LNCAP (cell line): ENCODE results near the gene UTP4.

Experiments
- TF ChIP-seq, protein P1 (sequence below): fragments of 450-650 bp; IDR thresholded peaks from 2 replicates; pipeline ENCODE4 v1.5.1; 2017; ENCODE audit warnings: mild to moderate bottlenecking

UTP4 gene

DNA sequence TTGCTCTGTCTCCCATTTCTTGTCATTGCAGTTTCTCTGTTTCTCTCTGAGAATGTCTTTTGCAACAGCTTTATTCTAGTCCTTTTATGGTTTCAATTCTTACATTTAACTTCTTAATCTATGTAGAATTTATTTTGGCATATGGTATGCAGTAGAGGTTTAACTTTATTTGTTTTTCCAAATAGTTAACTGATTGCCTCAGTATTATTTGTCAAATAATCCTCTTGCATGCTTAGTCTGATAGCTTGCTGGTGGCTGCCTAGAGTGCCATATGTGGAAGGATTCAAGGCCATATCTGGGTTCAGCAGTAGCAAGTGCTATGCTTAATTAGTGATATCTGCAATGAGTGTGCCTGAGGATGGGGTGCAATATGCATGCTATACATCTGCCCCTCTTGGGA, 61.4 kb downstream of the UTP4 start:
- TF ChIP-seq, protein P1, sequence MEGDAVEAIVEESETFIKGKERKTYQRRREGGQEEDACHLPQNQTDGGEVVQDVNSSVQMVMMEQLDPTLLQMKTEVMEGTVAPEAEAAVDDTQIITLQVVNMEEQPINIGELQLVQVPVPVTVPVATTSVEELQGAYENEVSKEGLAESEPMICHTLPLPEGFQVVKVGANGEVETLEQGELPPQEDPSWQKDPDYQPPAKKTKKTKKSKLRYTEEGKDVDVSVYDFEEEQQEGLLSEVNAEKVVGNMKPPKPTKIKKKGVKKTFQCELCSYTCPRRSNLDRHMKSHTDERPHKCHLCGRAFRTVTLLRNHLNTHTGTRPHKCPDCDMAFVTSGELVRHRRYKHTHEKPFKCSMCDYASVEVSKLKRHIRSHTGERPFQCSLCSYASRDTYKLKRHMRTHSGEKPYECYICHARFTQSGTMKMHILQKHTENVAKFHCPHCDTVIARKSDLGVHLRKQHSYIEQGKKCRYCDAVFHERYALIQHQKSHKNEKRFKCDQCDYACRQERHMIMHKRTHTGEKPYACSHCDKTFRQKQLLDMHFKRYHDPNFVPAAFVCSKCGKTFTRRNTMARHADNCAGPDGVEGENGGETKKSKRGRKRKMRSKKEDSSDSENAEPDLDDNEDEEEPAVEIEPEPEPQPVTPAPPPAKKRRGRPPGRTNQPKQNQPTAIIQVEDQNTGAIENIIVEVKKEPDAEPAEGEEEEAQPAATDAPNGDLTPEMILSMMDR = no peak

DNA sequence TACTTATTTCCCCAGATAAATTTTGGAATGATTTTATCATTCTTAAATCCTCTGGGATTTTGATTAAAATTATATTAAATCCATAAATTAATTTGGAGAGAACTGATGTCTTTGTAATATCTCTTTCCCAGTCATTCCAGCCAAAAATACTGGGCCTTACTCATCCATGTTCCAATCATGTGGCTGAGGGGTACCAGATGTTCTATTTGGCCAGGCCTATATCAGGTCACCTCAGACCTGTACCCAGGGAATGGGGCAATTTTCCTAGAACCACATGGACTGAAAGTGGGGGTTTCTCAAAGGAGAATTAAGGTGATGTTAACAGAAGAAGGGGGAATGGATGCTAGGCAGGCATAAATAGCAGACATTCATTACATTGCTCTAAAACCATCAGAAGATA, 62.0 kb downstream of the UTP4 start:
- TF ChIP-seq, protein P1 = no peak

DNA sequence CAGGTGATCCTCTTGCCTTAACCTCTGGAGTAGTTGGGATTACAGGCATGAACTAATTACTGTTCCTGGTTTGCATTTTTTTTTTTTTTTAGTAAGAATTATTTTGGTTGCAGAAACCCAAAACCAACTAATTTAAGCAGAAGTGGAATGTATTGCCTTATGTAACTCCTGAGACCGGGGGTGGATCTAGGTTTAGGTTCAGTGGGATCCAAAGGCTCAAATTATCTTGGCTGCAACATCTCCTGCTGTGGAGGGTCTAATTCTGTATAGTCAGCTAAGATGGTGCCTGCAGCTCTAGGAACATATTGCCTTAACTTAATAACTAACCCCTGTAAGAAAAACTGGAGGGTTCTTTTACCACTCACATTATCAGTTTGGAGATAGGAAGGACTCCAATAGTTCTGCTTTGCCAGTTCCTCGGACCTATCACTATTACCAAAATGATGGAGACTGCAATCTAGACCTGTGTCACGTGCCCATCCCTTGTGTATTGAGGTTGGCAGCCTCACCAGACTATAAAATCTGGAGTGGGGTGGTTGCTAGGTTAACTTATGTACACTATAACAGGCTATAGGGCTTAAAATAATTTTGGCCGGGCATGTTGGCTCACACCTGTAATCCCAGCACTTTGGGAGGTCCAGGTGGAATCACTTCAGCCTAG, 63.0 kb downstream of the UTP4 start:
- TF ChIP-seq, protein P1 = no peak

DNA sequence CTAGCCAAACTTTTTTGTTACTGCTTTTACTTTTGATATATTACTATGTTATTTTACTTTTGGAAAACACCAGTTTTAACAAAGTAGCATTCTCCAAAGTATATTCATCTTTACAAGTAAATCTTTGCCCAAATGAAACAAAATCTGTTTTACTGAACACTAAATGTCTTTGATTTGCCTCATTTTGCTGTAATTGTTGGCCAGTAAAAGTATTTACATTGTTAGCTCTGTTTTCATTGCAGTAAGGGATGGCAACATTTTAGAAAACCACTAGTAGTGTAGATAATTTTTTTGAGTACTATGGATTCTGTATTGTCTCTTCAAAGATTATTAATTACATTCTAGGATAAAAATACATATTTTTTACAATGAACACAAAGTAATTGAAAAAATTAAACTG, 65.1 kb downstream of the UTP4 start:
- TF ChIP-seq, protein P1 = no peak

DNA sequence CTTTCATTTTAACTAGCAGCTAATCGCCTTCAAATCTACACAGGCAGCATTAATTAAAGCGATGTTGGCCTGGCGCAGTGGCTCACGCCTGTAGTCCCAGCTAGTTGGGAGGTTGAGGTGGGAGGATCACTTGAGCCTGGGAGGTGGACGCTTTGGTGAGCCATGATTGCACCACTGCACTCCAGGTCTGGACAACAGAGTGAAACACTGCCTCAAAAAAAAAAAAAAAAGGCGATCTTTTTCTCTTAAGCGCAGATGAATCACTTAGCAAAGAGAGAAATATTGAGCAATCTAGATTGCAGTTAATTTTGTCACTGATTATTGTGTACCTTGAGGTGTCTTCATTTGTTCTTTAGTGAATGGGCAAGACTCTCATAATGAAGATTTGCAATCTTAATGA, 66.9 kb downstream of the UTP4 start:
- TF ChIP-seq, protein P1 = no peak

DNA sequence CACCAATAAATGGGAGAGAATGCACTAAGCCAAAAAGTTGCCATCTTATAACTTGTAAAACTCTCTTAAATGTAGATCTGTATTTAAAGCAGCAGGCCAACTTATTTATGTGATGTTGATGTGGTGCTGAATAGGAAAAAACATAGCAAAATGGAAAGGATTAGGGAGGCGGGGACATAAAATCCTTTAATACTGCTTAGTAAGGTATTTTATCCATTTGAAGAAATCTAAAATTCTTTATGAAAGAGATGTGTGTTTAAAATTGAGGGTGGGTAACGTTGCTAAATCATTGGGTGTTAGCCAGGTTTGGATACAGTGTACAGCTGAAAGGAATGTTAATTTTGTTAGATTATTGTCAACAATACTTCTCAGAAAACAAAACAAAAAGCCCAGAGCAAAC, 68.8 kb downstream of the UTP4 start:
- TF ChIP-seq, protein P1 = no peak

DNA sequence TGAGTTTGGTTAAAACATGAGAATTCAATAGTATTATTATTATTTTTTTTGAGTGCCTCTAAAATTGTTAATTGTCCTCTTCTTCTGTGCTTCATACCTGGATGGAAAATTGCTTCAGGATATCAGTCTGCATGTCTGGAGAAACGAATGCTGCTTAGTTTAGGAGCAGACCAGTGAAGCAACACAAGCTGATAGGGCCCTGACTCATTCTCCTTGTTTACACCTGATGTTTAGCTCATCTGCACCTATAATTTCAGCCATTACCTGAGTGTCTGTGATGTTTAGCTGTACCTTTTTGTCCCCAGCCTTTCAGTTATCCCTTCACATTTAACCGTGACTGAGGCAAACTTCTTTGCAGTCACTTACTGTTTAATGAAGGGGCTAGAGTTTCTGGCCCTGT, 69.3 kb downstream of the UTP4 start:
- TF ChIP-seq, protein P1 = no peak

DNA sequence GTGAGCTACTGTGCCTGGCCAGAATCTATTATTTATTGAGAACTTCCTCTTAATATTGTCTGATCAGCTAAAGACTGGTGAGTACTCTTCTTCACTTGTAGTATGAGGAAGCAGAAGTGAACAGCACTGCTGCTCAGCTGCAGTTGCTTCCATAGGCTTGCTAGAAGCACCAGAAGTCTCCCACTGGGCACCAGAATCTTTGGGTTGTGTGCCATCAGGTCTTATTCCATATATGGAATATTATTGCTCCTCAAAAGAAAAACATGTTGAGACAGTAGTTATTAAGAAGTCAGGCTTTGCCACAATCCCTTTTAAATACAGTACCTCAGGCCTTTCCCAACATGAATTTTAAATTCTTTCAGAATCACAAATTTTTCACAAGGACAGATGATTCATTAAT, 71.7 kb downstream of the UTP4 start:
- TF ChIP-seq, protein P1 = no peak
